GM18873 (cell line): ENCODE results near the gene PLS1.

Experiments used
- ATAC-seq: cut with Tn5 transposase; IDR thresholded peaks from one replicate; pipeline ENCODE4 v1.9.1; 2021; ENCODE audit warnings: mild to moderate bottlenecking, moderate library complexity, moderate number of reproducible peaks; ENCODE audit not compliant: unreplicated experiment, low FRiP score

Gene PLS1

DNA sequence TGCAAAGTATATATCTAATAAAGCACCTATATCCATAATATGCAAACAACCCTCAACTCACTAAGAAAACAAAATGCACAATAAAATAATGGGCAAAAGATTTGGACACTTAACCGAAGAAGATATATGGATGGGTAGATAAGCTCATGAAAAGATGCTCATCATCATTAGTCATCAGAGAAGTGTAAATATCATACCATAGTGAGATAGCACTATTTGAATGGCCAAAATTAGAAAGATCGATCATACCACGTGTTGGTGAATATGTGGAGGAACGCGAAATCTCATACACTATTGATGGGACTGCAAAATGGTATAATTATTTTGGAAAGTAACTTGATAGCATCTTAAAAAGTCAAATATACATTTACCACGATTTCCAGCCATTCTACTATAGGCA is 40.5 kb downstream of the PLS1 start:
- ATAC-seq = no peak

DNA sequence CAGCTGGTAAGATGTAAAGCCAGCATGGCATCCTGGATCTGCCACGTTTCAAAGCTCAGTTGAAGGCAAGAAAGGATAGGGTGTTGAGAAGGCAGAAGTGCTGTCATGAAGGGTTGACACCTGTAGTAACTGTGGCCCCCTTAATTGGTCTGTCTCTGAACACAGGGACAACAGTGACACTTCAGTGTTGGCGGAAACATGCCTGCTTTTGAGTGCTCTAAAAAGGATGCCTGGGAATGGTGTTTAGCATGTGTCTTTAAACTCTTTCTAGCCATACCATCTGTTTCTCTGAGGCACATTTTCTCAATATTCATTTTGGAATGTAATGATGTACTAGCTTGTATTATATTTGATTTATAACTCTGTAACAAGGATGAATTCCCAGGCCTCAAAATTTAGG is 42.1 kb downstream of the PLS1 start:
- no peak for ATAC-seq

DNA sequence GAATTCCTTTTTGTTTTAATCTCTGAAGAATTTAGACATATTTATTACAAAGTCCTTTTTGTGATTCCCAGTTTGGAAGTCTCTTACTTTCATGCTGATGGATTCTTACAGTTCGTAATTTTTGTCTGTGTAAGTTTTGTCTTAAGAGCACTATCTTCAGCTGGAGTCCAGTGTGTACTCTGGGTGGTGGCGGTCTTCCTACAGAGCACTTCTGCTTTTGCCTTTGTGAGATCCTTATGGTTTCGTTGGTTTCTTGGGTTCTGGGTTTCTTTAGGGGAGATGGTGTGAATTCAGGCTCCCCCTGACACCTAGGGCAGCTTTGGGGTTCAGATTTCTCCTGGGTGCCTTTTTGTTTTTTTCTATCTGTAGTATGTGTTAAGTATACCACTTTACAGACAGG is 45.3 kb downstream of the PLS1 start:
- no peak for ATAC-seq

DNA sequence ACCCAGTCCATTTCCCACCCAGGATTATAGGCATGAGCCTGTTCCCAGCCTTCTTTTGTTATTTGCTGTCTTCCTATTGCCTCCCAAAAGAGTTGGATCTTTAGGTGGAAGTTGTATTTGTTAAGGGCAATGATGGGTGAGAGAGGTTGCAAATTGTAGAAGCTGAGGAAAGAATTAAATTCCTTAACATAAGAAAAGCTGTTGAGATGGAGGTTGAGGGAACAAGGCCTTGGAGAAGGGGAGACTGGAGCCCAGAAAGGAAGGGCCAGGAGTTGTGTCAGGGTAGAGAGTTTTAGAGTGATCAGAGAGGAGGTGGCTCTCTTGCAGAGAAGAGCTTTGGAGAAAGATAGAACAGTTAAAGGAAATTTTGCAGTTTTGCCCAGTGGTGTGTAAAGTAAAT is 46.8 kb downstream of the PLS1 start:
- no peak for ATAC-seq

DNA sequence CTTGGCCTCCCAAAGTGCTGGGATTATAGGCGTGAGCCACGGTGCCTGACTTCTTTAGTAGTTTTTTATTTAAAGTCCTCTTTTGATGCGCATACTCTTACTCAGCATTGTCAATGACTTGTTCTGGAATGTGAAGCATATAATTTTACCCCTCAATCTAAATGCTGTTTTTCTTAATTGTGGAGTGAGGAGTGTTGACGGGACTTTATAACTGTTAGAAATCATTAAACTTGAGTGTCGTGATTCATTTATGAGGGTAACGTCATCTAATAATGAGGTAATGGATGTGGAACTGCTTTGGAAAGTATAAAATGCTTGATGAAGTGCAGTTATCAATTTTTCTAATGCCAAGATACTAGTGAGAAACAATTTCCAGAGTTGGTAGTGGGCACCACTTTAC is 48.3 kb downstream of the PLS1 start:
- ATAC-seq = no peak

DNA sequence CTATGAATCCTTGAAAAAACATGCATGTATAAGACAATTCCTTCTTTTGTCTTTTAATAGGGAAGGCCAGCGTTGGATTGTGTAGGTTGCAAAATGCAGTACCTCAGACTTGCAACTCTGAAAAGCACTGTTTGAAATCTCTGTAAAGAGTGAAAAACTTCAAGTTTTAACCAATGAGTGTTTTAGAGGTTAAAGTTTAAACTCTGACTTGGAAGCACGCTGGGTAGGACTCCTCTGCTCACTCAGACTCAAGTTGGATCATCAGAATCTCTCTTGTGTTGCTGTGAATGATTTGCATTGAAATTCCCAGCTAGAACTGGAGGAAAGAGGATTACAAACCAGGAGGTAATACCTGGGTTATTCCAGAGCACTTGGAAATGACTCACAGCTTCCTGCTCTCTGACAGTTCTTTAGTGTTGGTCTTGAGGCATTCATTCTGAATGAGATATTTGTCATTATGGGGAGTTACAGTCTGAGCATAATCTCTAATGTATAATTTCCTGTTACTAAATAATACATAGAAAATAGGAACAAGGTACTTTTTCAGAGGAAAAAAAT is 49.1 kb downstream of the PLS1 start:
- ATAC-seq = no peak

DNA sequence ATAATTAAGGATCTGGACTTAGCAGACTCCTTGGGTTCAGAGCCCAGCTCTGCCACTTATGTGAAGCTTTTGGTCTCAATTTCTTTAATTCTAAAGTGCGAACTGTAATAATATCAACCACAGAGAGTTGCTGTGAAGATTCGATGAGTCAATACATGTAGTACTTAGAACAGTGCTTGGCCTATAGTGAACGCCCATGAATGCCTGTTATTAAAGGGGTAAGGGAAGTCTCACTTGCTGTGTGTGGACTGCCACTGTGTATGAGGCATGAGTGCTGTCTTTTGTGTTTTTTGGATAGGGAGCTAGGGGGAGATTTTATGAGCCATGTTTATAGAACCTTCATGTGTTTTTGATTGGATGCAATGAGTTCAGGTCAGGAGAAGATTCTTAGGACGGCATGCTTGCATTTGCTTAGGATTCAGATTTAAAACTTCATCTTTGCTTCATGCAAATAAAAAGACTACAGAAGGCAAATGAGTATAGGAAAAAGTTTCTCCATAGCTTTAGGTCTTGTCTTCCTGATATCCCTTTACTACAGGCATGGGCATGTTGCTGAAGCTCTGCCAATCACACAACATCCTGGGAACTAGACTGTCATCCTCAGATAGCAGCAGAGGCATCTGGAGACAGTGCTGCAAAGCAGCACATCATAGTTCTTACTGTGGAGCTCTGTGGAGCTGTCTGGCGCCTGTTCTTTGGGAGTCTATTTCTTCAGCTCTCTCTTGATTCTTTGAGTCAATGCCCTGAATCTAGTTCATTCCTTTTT is 50.0 kb downstream of the PLS1 start:
- ATAC-seq = no peak

DNA sequence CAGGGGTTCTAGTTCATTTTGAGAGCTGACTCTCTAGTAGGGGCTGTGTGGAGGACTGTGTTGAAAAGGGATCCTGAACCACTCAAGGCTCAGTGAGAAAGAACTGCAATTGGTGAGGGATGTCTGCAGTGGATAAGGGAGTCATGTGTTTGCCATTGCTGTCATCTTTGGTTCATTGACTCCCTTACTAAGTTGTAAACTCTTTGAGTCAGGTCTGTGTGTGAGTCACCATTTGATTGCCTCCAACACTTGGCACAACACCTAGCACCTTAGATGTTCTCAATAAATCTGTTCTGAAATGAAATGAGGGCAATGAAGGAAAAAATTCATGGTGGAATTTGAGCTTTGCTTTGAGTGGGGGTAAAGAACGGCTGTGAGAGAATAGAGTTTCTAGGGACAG is 51.7 kb downstream of the PLS1 start:
- ATAC-seq = no peak

DNA sequence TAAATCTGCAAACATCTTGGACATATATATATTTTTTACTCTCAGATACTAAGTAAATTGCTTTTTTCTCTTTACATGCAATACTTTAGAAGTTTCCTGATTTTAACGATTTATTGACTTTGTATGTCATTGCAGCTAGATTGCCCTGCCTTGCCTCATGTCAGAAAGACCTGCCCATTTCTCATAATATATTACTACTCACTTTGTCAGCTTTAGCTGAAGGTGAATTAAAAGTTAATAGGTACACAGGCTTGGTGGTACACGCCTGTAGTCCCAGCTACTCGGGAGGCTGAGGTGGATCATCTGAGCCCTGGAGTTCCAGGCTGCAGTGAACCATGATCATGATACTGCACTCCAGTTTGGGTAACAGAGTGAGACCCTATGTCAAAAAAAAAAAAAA is 52.8 kb downstream of the PLS1 start:
- no peak for ATAC-seq

DNA sequence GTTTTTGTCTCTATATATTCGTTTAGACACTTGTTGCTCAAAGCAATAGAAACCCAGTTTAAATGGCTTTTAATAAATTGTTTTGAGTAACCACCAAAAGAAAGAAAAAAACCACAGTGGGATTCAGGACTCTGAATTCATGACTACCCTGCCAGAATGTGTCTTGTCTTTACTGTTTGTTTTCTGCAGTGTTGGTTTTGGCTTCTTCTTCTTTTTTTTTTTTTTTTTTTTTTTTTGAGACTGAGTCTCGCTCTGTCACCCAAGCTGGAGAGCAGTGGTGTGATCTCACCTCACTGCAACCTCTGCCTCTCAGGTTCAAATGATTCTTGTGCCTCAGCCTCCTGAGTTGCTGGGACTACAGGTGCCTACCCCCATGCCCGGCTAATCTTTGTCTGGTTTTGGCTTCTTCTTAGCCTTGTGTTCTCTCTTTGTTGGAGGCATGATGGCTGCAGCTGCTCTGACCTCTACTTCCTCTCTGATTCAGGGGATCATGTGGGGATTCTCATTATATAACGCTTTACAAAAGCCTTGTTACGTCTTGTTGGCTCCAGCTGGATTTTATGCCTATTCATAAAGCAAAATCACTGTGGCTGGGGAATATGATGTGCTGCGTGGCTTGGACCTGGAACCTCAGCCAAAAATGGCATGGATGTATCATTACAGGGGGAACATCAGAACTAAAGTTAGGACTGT is 54.0 kb downstream of the PLS1 start:
- no peak for ATAC-seq

DNA sequence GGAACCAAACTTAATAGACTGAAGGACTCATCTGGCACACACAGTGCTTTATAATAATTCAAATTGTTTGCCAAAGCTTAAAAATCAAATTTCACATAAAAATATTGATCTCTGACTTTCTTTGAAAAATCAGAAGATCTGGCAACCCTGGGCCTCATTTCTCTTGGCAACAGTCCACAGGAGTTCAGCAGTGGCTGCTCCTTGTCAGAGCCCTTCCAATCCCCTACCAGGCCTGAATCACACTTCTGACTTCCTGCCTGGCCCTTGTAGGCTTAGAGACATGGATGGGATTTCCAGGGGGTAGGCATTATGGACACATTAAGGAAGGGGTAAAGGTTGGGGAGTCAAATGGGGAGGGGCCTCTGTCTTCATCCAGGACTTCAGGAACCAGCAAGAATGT is 55.5 kb downstream of the PLS1 start:
- ATAC-seq = no peak

DNA sequence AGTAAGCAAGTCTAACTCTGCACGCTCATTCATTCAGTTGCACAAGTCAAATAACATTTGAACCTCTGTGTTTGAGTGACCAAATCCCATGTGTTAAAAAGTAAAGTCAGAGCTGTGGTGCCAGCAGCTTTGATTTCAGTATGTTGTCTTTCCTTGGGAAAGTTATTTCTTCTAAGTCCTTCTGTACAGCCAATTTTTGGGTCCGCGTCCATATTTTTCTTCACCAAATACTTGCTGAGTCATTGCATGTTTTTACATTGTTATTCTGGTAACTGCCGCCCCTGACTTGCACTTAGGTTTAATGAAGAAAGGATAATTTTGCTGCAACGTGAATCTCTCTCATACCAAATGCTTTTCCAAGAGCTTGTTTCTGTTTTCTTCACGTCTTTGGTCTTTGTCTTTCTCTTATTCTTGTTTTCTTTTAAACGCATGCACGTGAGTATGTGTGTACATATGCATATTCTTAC is 56.7 kb downstream of the PLS1 start:
- ATAC-seq = no peak

DNA sequence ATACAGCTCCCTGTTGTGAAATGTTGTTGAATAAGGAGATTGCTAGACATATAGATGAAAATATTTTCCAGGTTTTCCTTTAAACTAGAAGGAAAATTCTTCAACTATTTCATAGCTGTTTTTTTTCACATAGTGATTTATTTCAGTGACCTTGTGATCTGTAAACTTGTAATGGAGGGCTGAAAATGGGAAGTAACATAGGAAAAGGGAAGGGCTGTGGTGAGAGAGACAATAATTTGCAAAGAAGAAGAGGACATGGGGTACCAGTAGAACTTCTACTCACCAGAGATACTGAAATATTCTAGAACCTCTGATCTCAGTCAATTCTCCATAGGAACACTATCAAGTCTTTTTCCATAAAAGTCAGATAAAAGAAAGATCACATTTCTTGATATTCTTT is 60.4 kb downstream of the PLS1 start:
- ATAC-seq = no peak

DNA sequence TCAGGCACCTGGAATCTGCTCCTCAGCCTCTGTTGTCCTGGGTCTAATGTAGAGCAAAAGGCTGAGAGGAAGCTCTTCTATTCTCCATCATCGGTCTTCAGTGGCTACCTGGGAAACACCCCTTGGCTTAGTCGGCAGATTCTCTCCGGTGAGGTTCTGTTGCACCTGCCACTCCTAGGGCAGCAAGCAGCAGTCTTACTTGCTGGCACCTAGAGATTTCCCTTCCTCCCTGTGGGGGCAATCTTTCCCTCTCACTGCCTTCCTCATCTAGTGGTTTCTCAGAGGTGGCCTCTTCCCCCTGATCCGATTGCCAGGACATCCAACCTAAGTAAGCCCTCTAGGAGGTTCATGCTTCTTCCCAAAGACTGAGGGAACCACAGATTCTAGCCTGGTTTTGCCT is 60.8 kb downstream of the PLS1 start:
- no peak for ATAC-seq

DNA sequence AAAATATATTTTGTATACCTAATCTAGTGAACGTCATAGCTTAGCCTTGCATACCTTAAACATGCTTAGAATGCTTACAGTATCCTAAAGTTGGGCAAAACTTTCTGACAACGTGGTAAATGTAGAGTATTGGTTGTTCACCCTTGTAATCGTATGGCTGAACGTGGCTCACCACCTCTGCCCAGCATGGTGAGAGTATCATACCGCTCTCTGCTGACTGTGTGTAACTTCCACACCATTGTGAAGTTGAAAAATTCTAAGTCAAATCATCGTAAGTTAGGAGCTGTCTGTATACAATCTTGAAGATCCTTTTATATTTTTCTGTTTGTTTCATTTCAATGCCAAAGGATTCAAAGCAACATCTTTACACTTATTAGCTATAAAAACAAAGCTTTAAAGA is 64.2 kb downstream of the PLS1 start:
- no peak for ATAC-seq

DNA sequence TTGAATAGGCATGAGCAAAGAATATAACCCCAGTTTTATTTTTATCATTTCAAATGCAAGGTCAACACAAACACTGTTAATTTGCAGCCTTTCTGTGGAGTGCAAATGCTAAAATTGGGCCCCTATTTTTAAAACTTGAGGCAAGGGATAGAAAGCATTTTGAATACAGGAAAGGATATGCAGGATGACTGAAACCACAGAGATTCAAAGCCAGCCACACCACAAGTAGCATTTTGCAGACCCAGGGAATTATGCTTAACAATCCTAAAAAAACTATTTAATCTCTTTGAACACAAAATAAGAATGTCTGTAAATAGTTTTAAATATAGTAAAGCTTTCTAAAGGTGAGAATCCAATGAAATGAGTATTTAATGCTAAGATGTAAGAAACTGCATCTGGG is 64.7 kb downstream of the PLS1 start:
- no peak for ATAC-seq

DNA sequence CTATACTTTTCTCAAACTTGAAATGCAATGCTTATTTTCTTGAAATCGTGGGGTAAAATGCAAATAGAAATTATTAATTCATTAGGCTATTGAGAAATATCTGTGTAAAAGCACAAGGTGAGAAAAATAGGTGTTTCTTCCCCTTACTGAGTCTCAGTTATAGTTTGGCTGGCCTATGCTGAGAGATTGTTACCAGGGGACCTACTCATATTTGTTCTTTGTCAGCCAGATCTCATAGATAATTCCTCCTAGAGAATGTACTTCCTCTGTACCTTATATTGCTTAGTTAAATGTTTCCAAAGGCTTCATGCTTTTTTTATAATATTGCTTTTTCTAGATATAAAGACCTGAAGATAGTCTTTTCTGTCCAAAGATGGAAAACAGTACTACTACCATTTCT is 67.7 kb downstream of the PLS1 start:
- no peak for ATAC-seq

DNA sequence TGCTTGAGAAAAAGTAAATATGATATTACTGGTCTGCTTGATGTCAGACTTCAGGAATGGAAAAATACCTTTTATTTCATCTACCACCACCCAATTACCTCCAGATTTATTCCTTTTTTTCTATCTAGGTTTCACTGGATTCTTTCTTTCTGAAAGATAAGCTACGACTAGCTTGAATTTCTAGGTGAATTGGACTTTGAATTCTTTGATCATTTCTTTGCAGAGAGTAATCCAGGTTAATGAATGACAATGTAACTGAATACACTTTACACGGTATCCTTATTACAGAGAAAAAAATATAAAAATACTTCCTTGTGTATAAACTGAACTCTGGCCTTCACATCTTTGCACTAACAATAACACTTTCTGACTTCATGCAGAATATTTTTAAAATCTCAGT is 68.1 kb downstream of the PLS1 start:
- ATAC-seq = no peak

DNA sequence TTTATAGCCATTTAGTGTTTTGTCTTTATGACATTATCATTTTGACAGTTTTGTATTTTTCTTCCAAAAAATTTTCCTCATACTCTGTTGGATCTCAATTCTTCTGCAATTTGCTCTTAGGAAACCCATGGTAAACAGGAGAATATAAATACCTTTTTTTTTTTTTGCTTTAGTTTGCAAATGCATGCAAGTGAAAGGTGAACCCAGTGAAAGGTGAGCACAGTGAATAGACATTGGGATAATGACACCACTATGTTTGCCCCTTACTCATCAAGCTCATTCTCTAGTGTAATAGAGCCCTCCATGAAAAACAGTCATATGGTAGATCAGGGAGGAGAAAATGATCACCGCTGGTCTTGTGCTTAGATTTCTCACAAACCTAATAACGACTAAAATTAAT is 68.6 kb downstream of the PLS1 start:
- ATAC-seq = no peak

DNA sequence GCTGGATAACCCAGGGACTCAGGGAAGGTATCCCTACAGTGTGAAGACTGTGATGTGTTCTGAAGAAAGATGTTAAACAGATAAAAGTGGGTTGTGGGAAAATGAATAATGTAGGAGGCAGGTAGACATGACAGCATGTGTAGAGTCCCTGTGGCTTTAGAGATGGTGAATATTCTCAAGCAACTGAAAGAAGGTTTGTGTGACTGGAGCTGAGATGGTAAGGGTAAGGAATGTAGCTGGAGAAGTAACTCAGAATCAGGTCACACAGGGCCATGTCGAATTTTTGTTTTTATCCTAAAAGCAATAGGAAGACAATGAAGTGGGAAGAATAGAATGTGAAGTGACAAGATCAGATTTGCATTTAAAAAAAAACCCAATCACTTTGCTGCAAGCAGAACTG is 73.9 kb downstream of the PLS1 start:
- ATAC-seq = no peak

DNA sequence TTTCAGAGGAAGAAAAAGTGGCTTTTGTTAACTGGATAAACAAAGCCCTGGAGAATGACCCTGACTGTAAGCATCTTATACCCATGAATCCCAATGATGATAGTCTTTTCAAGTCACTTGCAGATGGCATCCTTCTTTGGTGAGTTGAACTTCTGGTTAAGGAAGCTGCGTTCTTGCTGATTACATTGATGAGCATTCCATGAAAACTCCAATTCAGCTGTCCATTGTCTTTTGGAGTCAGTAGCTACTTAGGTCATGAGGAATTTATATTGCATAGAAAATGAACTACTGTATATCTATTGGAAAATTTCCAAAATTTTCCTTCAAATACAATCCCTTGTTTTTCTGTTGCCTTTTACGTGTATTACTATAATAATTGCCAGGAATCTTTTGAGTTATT is 80.0 kb downstream of the PLS1 start:
- no peak for ATAC-seq

DNA sequence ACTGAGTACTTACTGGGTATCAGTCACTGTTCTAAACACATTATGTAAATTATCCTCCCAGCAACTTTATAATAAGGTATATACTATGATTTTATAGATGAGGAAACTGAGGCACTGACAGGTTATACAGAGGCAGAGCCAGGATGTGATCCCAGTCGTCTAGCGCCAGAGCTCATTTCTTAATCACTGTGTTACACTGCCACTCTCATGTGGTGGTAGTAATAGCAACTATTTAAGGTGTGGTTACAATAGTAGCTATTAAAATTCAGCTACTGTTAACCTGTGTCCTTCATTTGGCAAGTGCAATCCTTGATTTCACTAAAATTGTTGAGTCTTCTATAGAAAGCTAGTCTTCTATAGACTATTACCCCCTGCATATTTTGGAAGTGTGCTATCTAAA is 84.5 kb downstream of the PLS1 start:
- no peak for ATAC-seq
